PC-3 (cell line): Measurements from ENCODE around the gene SH3PXD2A.

Experiments
- EZH2 ChIP-seq: fragments of 300-600 bp; sonication (generic); IDR thresholded peaks from one replicate; pipeline ENCODE4 v1.6.1; 2017; ENCODE audit warnings: antibody characterized with exemption, mild to moderate bottlenecking, low read length; ENCODE audit not compliant: unreplicated experiment
- TF ChIP-seq, protein P1 (sequence below): fragments of 300-600 bp; sonication (generic); conservative IDR thresholded peaks from 2 replicates; pipeline ENCODE4 v1.5.1; 2017; ENCODE audit warnings: antibody characterized with exemption, low read depth, mild to moderate bottlenecking, low read length

DNA sequence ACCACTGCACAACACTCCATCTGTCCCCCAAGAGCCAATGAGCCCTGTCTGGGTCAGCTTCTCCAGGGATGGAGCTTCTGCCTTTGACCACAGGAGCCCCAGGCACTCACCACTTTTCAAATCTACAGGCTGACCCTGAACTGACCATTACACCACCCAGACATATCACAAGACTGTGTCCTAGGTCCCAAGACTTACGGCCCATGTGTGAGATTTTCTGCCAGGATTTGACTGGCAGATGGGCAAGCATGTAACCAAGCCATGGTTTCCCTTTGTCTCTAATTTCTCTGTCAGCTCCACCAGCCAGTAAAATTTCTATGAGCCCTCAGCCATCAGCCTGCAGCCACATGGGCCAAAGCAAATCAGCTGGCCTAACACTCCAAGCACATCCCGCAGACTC, 92.5 kb downstream of the SH3PXD2A start:
- TF ChIP-seq EZH2, result no peak
- TF ChIP-seq, protein P1, sequence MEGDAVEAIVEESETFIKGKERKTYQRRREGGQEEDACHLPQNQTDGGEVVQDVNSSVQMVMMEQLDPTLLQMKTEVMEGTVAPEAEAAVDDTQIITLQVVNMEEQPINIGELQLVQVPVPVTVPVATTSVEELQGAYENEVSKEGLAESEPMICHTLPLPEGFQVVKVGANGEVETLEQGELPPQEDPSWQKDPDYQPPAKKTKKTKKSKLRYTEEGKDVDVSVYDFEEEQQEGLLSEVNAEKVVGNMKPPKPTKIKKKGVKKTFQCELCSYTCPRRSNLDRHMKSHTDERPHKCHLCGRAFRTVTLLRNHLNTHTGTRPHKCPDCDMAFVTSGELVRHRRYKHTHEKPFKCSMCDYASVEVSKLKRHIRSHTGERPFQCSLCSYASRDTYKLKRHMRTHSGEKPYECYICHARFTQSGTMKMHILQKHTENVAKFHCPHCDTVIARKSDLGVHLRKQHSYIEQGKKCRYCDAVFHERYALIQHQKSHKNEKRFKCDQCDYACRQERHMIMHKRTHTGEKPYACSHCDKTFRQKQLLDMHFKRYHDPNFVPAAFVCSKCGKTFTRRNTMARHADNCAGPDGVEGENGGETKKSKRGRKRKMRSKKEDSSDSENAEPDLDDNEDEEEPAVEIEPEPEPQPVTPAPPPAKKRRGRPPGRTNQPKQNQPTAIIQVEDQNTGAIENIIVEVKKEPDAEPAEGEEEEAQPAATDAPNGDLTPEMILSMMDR, result no peak
